K562 (cell line): ENCODE measurements around the gene KCNK1. TPM values are rescaled to one million over a fixed set of nuclear protein-coding genes. Genes with fewer than 3 reads are reported as not detected.

Experiments
- E2F1 ChIP-seq: sonication (generic); formaldehyde crosslinking; IDR thresholded peaks from 2 replicates; pipeline ENCODE4 v1.8.1; 2023; ENCODE audit warnings: mild to moderate bottlenecking, missing genetic modification reagents, moderate library complexity
- ILF3 ChIP-seq: fragments of 450-650 bp; IDR thresholded peaks from 2 replicates; pipeline ENCODE4 v1.6.1; 2018; ENCODE audit warnings: antibody characterized with exemption, mild to moderate bottlenecking, moderate library complexity, borderline replicate concordance
- MAFF ChIP-seq: IDR thresholded peaks from 2 replicates; pipeline ENCODE4 v1.6.1; 2012; ENCODE audit warnings: low read length, improper control_type of control experiment
- MAX ChIP-seq: sonication (generic); formaldehyde crosslinking; IDR thresholded peaks from 2 replicates; pipeline ENCODE4 v1.9.0; 2022; ENCODE audit warnings: mild to moderate bottlenecking, missing genetic modification reagents
- MYC ChIP-seq, 2 experiments: fragments of 250-450 bp in 1 of 2; sonication (Bioruptor Pico) in 1 of 2; IDR thresholded peaks; 2 replicates each; pipeline versions ENCODE4 v1.5.1 to v1.6.1; 2012 to 2021; ENCODE audit warnings: low read depth in 2 of 2, borderline replicate concordance in 1 of 2, improper control_type of control experiment in 1 of 2, low read length in 1 of 2, mild to moderate bottlenecking in 1 of 2, moderate library complexity in 1 of 2
- PURB ChIP-seq: sonication (generic); formaldehyde crosslinking; IDR thresholded peaks from 2 replicates; pipeline ENCODE4 v1.9.0; 2021; ENCODE audit warnings: low read depth, mild to moderate bottlenecking, missing genetic modification reagents
- SMAD4 ChIP-seq: fragments of 250-450 bp; sonication (Bioruptor Pico); conservative IDR thresholded peaks from 2 replicates; pipeline ENCODE4 v1.8.0; 2021; ENCODE audit warnings: inconsistent platforms, mild to moderate bottlenecking, moderate library complexity
- STAT6 ChIP-seq: sonication (generic); formaldehyde crosslinking; IDR thresholded peaks from 2 replicates; pipeline ENCODE4 v1.8.1; 2023; ENCODE audit warnings: mild to moderate bottlenecking, missing genetic modification reagents
- TBL1XR1 ChIP-seq, 2 experiments: IDR thresholded peaks; 2 replicates each; pipeline ENCODE4 v1.6.1; 2012; ENCODE audit warnings: improper control_type of control experiment in 2 of 2, low read length in 2 of 2, mild to moderate bottlenecking in 1 of 2
- TEAD4 ChIP-seq, 2 experiments: sonication (generic) in 1 of 2; formaldehyde crosslinking in 1 of 2; IDR thresholded peaks; 2 replicates each; pipeline versions ENCODE4 v1.6.1 to v1.8.0; 2012 to 2022; ENCODE audit warnings: borderline replicate concordance in 1 of 2, inconsistent platforms in 1 of 2, low read length in 1 of 2, mild to moderate bottlenecking in 1 of 2, missing genetic modification reagents in 1 of 2
- ZFP36 ChIP-seq: fragments of 150-350 bp; IDR thresholded peaks from 2 replicates; pipeline ENCODE4 v1.6.1; 2018; ENCODE audit warnings: low read length, low read depth; ENCODE audit not compliant: partially characterized antibody
- ZNF184 ChIP-seq: sonication (generic); formaldehyde crosslinking; IDR thresholded peaks from 2 replicates; pipeline ENCODE4 v1.5.0; 2020; ENCODE audit warnings: missing genetic modification reagents
- ZNF318 ChIP-seq, 2 experiments: fragments of 450-650 bp; IDR thresholded peaks; 2 replicates each; pipeline ENCODE4 v1.6.1; 2016; ENCODE audit warnings: mild to moderate bottlenecking in 2 of 2, borderline replicate concordance in 1 of 2, low read depth in 1 of 2, moderate library complexity in 1 of 2
- polyA plus RNA-seq, 8 experiments: library from polyadenylated mRNA; depleted of rRNA in 4 of 8; stranded (reverse) in 5 of 8; unstranded in 3 of 8; fragments of >200 nt; fragmentation: Nextera tagmentation in 2 of 8; fragmentation: Illumina TruSeq in 1 of 8; extraction: Ambion mirVana in 2 of 8; extraction: Trizol in 1 of 8; gene quantifications; 2 replicates each; pipeline versions ENCODE4 v1.2.1 to v1.2.3, GENCODE V29; 2011 to 2014; ENCODE audit warnings: inconsistent platforms in 1 of 8, missing spikeins in 1 of 8
- total RNA-seq, 7 experiments: library from RNA; depleted of rRNA in 6 of 7; stranded (reverse); fragments of >200 nt in 6 of 7; fragmentation: Illumina TruSeq in 2 of 7; extraction: Trizol in 2 of 7; gene quantifications; 2 replicates each; pipeline versions ENCODE4 v1.2.1 to v1.2.3, GENCODE V29; 2011 to 2021; ENCODE audit warnings: low replicate concordance in 1 of 7

The KCNK1 gene
- total and polyA plus RNA-seq, 9 of the 15 experiments (the other 6 are each of a cell fraction or from before 2014, with no cell fraction given), result 3.1 to 22.7 (median 6.0) TPM

GRCh38 chr1:233635765-233636502 is 22.0 kb downstream of the KCNK1 start (continued):
- TF ChIP-seq E2F1 (peak; percentile 82), PURB (CRISPR knock-in tag) (no peak), ZFP36 (peak; percentile 52), ILF3 (no peak), MAFF (peak; percentile 36; the same call in 1 of the 2 replicates), TBL1XR1 (IDR thresholded peaks at IDR 0.05; ENCODE audit: low read length in 2 of 2) (peak; percentile 90 to 96), MYC (IDR thresholded peaks at IDR 0.05; ENCODE audit: low read depth, low read length) (peak; percentile 100), MYC (CRISPR knock-in tag; IDR thresholded peaks at IDR 0.05; ENCODE audit: borderline replicate concordance, low read depth) (peak; percentile 77; the same call in 1 of the 2 replicates), SMAD4 (peak; percentile 93), MAX (CRISPR knock-in tag) (peak; percentile 100), TEAD4 (IDR thresholded peaks at IDR 0.05; ENCODE audit: low read length) (peak; percentile 98), TEAD4 (CRISPR knock-in tag; IDR thresholded peaks at IDR 0.05; ENCODE audit: borderline replicate concordance) (no peak), STAT6 (CRISPR knock-in tag) (no peak), ZNF184 (CRISPR knock-in tag) (no peak), ZNF318 (IDR thresholded peaks at IDR 0.05; ENCODE audit: borderline replicate concordance in 1 of 2, low read depth in 1 of 2) (peak in 1 of 2 experiments; percentile 91; a peak in 3 of 4 replicates)
